C4-2B (cell line): ENCODE measurements around the gene STEAP2.

Experiments
- ZFX ChIP-seq: fragments of 450-650 bp; IDR thresholded peaks from 2 replicates; pipeline ENCODE4 v1.6.1; 2017
- TF ChIP-seq, protein P1 (sequence below): fragments of 450-650 bp; conservative IDR thresholded peaks from 2 replicates; pipeline ENCODE4 v1.5.1; 2017; ENCODE audit warnings: mild to moderate bottlenecking

GRCh38 chr7:90169891-90170290, 41.6 kb upstream of the STEAP2 start:
- TF ChIP-seq, protein P1, sequence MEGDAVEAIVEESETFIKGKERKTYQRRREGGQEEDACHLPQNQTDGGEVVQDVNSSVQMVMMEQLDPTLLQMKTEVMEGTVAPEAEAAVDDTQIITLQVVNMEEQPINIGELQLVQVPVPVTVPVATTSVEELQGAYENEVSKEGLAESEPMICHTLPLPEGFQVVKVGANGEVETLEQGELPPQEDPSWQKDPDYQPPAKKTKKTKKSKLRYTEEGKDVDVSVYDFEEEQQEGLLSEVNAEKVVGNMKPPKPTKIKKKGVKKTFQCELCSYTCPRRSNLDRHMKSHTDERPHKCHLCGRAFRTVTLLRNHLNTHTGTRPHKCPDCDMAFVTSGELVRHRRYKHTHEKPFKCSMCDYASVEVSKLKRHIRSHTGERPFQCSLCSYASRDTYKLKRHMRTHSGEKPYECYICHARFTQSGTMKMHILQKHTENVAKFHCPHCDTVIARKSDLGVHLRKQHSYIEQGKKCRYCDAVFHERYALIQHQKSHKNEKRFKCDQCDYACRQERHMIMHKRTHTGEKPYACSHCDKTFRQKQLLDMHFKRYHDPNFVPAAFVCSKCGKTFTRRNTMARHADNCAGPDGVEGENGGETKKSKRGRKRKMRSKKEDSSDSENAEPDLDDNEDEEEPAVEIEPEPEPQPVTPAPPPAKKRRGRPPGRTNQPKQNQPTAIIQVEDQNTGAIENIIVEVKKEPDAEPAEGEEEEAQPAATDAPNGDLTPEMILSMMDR, result no peak
- no peak for TF ChIP-seq ZFX
